Measurements from ENCODE around the gene UGT1A4. TPM values are rescaled to one million over a fixed set of nuclear protein-coding genes. Genes with fewer than 3 reads are reported as not detected.

UGT1A4 gene
- total and polyA plus RNA-seq, 9 of the 15 experiments (the other 6 are each of a cell fraction or from before 2014, with no cell fraction given) = not detected

GRCh38 chr2:233798335-233799086, 80.0 kb downstream of the UGT1A4 start:
- CTCF ChIA-PET (ENCODE audit: low intra/inter-chr PET ratio) = no interaction called here
- H3K36me3 ChIP-seq (ENCODE audit: control insufficient read depth, insufficient read depth, low read length) = no peaks in the 10 kb centered on the region
- H3K27me3 ChIP-seq (ENCODE audit: control insufficient read depth in 2 of 2, insufficient read depth in 2 of 2, low read length in 2 of 2) = peaks cover 0 to 14% of the 10 kb centered on the region in 2 experiments; a peak in 2 of 5 replicates
- no peak for ATAC-seq
- H3K4me2 ChIP-seq (ENCODE audit: insufficient read depth, low read length) = no peak overlapping the region
- no peak overlapping the region for H3K9ac ChIP-seq (ENCODE audit: insufficient read depth in 1 of 2, low read depth in 2 of 2, low read length in 2 of 2)
- TF ChIP-seq FOXK2 (conservative IDR thresholded peaks at IDR 0.05 in 1 of 2, IDR thresholded peaks at IDR 0.05 in 1 of 2; ENCODE audit: low read depth in 2 of 2) (no peak), GABPA (tag; conservative IDR thresholded peaks at IDR 0.05; ENCODE audit: low read depth) (no peak), CREM (IDR thresholded peaks at IDR 0.05; ENCODE audit: low read depth) (no peak), SRSF9 (IDR thresholded peaks at IDR 0.05; ENCODE audit: borderline replicate concordance, low read depth, low read length) (no peak), CHAMP1 (IDR thresholded peaks at IDR 0.05) (no peak), MAFK (IDR thresholded peaks at IDR 0.05; ENCODE audit: low read length) (no peak), MCM5 (IDR thresholded peaks at IDR 0.05; ENCODE audit: low read depth) (no peak), ESRRA (IDR thresholded peaks at IDR 0.05; ENCODE audit: borderline replicate concordance, low read depth) (no peak), ZNF644 (tag; IDR thresholded peaks at IDR 0.05; ENCODE audit: low read depth) (no peak), U2AF2 (optimal IDR thresholded peaks at IDR 0.05; ENCODE audit: low read depth, low read length) (no peak)
- H4K20me1 ChIP-seq (replicated peaks; ENCODE audit: control insufficient read depth, insufficient read depth, low read length) = no peaks in the 10 kb centered on the region
- H2AFZ ChIP-seq (ENCODE audit: low read depth, low read length) = no peak overlapping the region
- intact Hi-C loops (cut with micrococcal nuclease) = no loop called here
- H3K4me1 ChIP-seq (replicated peaks in 1 of 2; ENCODE audit: control insufficient read depth in 2 of 2, insufficient read depth in 2 of 2, low read length in 2 of 2) = no peaks in the 10 kb centered on the region; a peak in 1 of 5 replicates
- DNase-seq (ENCODE audit: extremely low read depth in 1 of 4, low spot score in 3 of 4) = no peak
- WGBS (ENCODE audit: insufficient coverage, low coverage, missing lambda C conversion rate) = 1% methylated on average over 11 of the region's 14 CpGs
- H3K4me3 ChIP-seq = no peak overlapping the region
- POLR2A ChIA-PET = interaction anchor here (0.6 to 0.7 kb wide), 2 partner anchors 19 to 203 kb away, joined by 3 to 4 read pairs; no protein-coding TSS in a partner anchor
- H3K9me1 ChIP-seq (ENCODE audit: control insufficient read depth, insufficient read depth, low read length) = no peaks in the 10 kb centered on the region
- BruUV-seq (replicated peaks) = no TSS peak
- no peaks in the 10 kb centered on the region for H3K79me2 ChIP-seq (ENCODE audit: control insufficient read depth, insufficient read depth, low read length)
- in situ Hi-C loops (cut with MboI) = no loop called here
- no peak overlapping the region for H3K27ac ChIP-seq (ENCODE audit: extremely low read depth, low read depth, low read length)
- no peak for FAIRE-seq
- no peaks in the 10 kb centered on the region for H3K9me3 ChIP-seq (replicated peaks; ENCODE audit: control insufficient read depth, insufficient read depth, low read depth, low read length)

All from K562 (cell line).